Left lung (tissue), 10 donors: ENCODE results near the gene ZNF609. TPM values are rescaled to one million over a fixed set of nuclear protein-coding genes. Genes with fewer than 3 reads are reported as not detected.
A peak's percentile ranks its signal among the peaks of the same experiment; 100 is the strongest.

Source experiments
- ATAC-seq: fragments of 200-7000 bp; cut with Tn5 transposase; one replicate; pipeline ENCODE4 v1.9.1; 2020; ENCODE audit warnings: moderate library complexity
- DNase-seq, 4 donors: peaks; one replicate each; pipeline ENCODE4 v3.0.0-alpha.2; 2013 to 2020
- H3K27ac ChIP-seq, 2 donors: fragments of 200-600 bp; sonication (generic) in 1 of 2; one replicate each; pipeline versions ENCODE4 v1.5.0 to v1.8.0; 2020 to 2021
- H3K27me3 ChIP-seq, 2 donors: fragments of 200-600 bp; sonication (generic) in 1 of 2; one replicate each; pipeline versions ENCODE4 v1.5.0 to v1.8.0; 2020 to 2021
- H3K36me3 ChIP-seq, 2 donors: fragments of 200-600 bp; sonication (generic) in 1 of 2; one replicate each; pipeline versions ENCODE4 v1.5.0 to v1.8.0; 2020 to 2021
- H3K4me1 ChIP-seq, 2 donors: fragments of 200-600 bp; one replicate each; pipeline ENCODE4 v1.8.0; 2021
- H3K4me3 ChIP-seq, 2 donors: fragments of 200-600 bp; sonication (generic) in 1 of 2; one replicate each; pipeline versions ENCODE4 v1.5.0 to v1.8.0; 2020 to 2021; ENCODE audit warnings: mild to moderate bottlenecking in 1 of 2
- H3K9me3 ChIP-seq, 2 donors: fragments of 200-600 bp; sonication (generic) in 1 of 2; one replicate each; pipeline versions ENCODE4 v1.5.0 to v1.8.0; 2020 to 2021
- intact Hi-C, 2 donors: fragments of 100-400 bp; cut with DNase I; formaldehyde crosslinking; loops; one replicate each; pipeline versions ENCODE4 v1.11.2 to v1.14.2; 2022
- polyA plus RNA-seq, 6 donors: library from polyadenylated mRNA; unstranded; fragments of 120-200 nt; gene quantifications; one replicate each; pipeline ENCODE4 v1.2.1, GENCODE V29; 2013; ENCODE audit not compliant: insufficient read length in 6 of 6
- total RNA-seq, 2 donors: library from RNA; stranded (reverse); fragmentation: NEBNext Ultra II Directional; extraction: Animal tissue kit (Norgen Biotek cat#: 25700); gene quantifications; one replicate each; pipeline ENCODE4 v1.2.1, GENCODE V29; 2021
- TF ChIP-seq, protein P1 (sequence below), 2 donors: fragments of 200-600 bp; sonication (generic) in 1 of 2; IDR thresholded peaks; one replicate each; pipeline versions ENCODE4 v1.5.0 to v1.8.0; 2021; ENCODE audit warnings: antibody characterized with exemption in 2 of 2
- donor health status: DM: no; HTN: yes; CAD: no.
- donor health status: DM: no; HTN: no; CAD: no.

Gene ZNF609
- total and polyA plus RNA-seq, 8 donors, result 31.9 to 37.4 (median 36.7) TPM

- peaks cover 33 to 69% of the 10 kb centered on the region in 2 donors for H3K4me1 ChIP-seq
- ATAC-seq, result peak; percentile 12
- peak in 3 of 4 donors; percentile 21 to 39 (median 23) for DNase-seq
These were observed 1.4 kb downstream of the ZNF609 start for GRCh38 chr15:64461721-64462162.

GRCh38 chr15:64462492-64462891 lies 2.1 kb downstream of the ZNF609 start:
- TF ChIP-seq, protein P1, sequence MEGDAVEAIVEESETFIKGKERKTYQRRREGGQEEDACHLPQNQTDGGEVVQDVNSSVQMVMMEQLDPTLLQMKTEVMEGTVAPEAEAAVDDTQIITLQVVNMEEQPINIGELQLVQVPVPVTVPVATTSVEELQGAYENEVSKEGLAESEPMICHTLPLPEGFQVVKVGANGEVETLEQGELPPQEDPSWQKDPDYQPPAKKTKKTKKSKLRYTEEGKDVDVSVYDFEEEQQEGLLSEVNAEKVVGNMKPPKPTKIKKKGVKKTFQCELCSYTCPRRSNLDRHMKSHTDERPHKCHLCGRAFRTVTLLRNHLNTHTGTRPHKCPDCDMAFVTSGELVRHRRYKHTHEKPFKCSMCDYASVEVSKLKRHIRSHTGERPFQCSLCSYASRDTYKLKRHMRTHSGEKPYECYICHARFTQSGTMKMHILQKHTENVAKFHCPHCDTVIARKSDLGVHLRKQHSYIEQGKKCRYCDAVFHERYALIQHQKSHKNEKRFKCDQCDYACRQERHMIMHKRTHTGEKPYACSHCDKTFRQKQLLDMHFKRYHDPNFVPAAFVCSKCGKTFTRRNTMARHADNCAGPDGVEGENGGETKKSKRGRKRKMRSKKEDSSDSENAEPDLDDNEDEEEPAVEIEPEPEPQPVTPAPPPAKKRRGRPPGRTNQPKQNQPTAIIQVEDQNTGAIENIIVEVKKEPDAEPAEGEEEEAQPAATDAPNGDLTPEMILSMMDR (IDR thresholded peaks at IDR 0.05), result no peak
- ATAC-seq (no peak), DNase-seq (no peak)
- no peaks in the 10 kb centered on the region for H3K9me3 ChIP-seq
- H3K27ac ChIP-seq, result no peak overlapping the region
- no peaks in the 10 kb centered on the region for H3K36me3 ChIP-seq
- no peak overlapping the region for H3K4me3 ChIP-seq
- H3K4me1 ChIP-seq, result peaks cover 33 to 71% of the 10 kb centered on the region in 2 donors
- no peaks in the 10 kb centered on the region for H3K27me3 ChIP-seq
- intact Hi-C loops, result no loop called here

More at GRCh38 chr15:64461721-64462162, 1.4 kb downstream of the ZNF609 start:
- H3K27me3 ChIP-seq, result no peaks in the 10 kb centered on the region
- peak overlapping the region; percentile 63 to 81 for H3K27ac ChIP-seq
- TF ChIP-seq, protein P1 (IDR thresholded peaks at IDR 0.05), result no peak
- intact Hi-C loops, result no loop called here
- peak overlapping the region; percentile 36 to 51 for H3K4me3 ChIP-seq
- H3K9me3 ChIP-seq, result no peaks in the 10 kb centered on the region
- no peaks in the 10 kb centered on the region for H3K36me3 ChIP-seq

GRCh38 chr15:64464276-64465005 lies 4.1 kb downstream of the ZNF609 start:
- Histone ChIP-seq H3K4me3 (no peak overlapping the region), H3K27ac (peak overlapping the region in 1 of 2 donors; percentile 1), H3K9me3 (no peaks in the 10 kb centered on the region), H3K27me3 (no peaks in the 10 kb centered on the region), H3K36me3 (no peaks in the 10 kb centered on the region), H3K4me1 (peaks cover 32 to 72% of the 10 kb centered on the region in 2 donors)
- intact Hi-C loops, result no loop called here
- TF ChIP-seq, protein P1 (IDR thresholded peaks at IDR 0.05), result no peak
- DNase-seq (peak in 2 of 4 donors; percentile 25 to 53), ATAC-seq (peak; percentile 30)

DNA sequence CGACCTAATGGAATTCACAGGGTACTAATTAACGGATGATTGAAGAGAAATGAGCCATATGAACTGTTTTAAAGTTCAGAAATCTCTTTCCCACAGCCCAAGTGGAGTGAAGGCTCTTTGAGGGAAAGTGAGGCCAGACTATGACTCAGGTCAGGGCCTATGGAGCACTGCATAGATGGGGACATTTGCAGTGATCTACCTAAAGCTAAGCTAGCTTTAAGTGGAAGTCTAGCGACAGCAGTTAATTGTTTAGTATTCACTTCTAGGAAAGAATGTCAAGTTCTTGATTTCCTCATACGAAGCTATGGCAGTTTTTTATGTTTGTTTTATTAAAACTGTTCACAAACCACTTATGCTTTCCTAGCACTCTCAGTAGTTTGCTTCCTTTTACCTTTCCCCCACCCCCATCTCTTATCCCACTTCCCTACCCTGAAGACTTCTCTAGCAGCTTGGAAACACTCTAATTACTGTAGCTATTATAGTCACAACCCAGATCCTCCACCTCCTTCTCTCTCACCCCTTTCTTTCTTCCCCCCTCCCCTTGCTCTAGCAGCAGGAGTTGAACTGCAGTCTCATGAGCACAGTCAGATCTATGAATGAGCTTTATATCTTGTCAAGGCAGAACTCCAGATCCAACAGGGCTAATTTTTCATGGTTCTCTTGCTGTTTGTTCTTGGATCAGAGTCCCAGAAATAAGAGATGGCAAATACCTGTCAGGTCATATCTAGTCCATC lies 6.2 kb downstream of the ZNF609 start:
- peak in 1 of 4 donors; percentile 45 for DNase-seq

More for the DNA sequence above, 6.2 kb downstream of the ZNF609 start:
- H3K27ac ChIP-seq, result peak overlapping the region; percentile 9 to 46
- ATAC-seq, result peak; percentile 78
- intact Hi-C loops, result no loop called here
- no peak overlapping the region for H3K4me3 ChIP-seq
- H3K9me3 ChIP-seq, result no peaks in the 10 kb centered on the region
- peaks cover 21 to 59% of the 10 kb centered on the region in 2 donors for H3K4me1 ChIP-seq
- H3K27me3 ChIP-seq, result no peaks in the 10 kb centered on the region
- H3K36me3 ChIP-seq, result peaks cover 0 to 2% of the 10 kb centered on the region in 2 donors
- TF ChIP-seq, protein P1 (IDR thresholded peaks at IDR 0.05), result no peak
